H1 (cell line): ENCODE measurements around the gene PCDH7.

ENCODE experiments used
- GABPA ChIP-seq: IDR thresholded peaks from 2 replicates; pipeline ENCODE4 v1.6.1; 2011; ENCODE audit warnings: mild to moderate bottlenecking, low read length, moderate library complexity, borderline replicate concordance; ENCODE audit not compliant: insufficient read depth
- SAP30 ChIP-seq: fragments of 300-600 bp; sonication (generic); IDR thresholded peaks from 2 replicates; pipeline ENCODE4 v1.7.1; 2012; ENCODE audit warnings: low read length, moderate library complexity, mild to moderate bottlenecking, inconsistent platforms; ENCODE audit not compliant: insufficient read depth, insufficient replicate concordance

DNA sequence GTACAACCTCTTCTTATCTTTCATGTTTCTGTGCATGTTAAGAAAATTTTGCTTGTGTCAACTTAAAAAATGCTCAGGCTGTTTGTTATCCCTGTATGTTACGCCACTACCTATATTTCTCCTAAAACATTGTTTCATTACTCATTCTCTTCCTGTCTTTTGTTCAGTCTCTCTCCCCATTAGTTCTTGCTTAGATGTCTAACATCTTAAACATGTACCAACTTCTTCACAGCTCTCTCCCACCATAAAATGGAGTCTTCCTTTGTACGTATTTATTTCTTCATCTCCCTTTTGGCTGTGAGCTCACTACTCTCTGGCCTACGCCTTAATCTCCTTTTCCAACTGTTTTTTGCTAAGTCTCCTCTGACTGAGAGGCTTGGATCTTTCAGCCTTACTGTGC lies 36.4 kb downstream of the PCDH7 start:
- no peak for TF ChIP-seq GABPA
- no peak for TF ChIP-seq SAP30
